ENCODE results near the gene PHC3. TPM values are rescaled to one million over a fixed set of nuclear protein-coding genes. Genes with fewer than 3 reads are reported as not detected.

The PHC3 gene
- total and polyA plus RNA-seq, 2 donors from 2014 or later: 3.6 to 85.6 TPM

DNA sequence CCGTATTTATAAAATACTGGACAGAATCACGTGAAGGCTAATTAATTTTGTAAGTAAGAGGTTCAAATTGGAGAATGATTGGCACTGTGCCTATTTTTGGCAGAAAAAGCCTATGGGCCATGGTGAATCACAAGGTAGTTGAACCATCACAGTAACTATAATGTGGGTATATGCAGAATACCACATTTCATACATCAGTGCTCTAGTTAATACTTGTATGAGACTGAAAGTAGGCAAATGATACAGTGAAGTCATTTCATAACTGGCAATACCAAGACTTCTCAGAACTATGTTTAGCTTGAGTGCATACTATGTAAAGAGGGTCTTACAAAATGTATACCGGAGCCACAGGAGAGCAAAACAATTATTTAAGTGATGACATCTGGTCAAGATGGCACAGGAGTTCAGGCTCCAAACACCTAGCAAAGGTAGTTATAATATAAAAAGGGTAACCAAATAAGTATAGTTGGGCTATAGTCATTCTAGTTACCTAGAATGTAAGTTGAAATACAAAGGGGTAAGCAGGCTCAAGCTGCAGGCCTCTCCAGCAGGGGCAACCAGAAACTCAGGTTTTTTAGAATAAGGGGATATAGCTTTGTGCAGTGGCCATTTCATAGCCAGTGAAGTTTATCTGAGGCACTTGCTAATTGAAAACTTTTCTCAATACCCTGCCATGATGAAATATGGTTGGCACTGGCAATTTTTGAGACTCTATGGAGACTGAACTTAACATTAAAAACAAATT, 124.7 kb downstream of the PHC3 start:
- Histone ChIP-seq H3K36me3 (ENCODE audit: control insufficient read depth in 2 of 3, insufficient read depth in 3 of 3, low read length in 3 of 3) (no peaks in the 10 kb centered on the region), H3K27me3 (ENCODE audit: control insufficient read depth, insufficient read depth, low read length) (no peaks in the 10 kb centered on the region), H3K27ac (ENCODE audit: low read depth in 2 of 2, low read length in 2 of 2) (no peak overlapping the region), H3K4me1 (ENCODE audit: control insufficient read depth in 2 of 3, insufficient read depth in 2 of 3, low read depth in 1 of 3, low read length in 3 of 3) (peaks cover 0 to 12% (median 0%) of the 10 kb centered on the region in 3 donors), H3K9ac (ENCODE audit: low read length in 3 of 3) (no peak overlapping the region), H3K9me3 (ENCODE audit: control insufficient read depth in 2 of 3, insufficient read depth in 1 of 3, low read length in 3 of 3) (no peaks in the 10 kb centered on the region), H3K4me3 (ENCODE audit: low read length in 3 of 3) (no peak overlapping the region)
- intact Hi-C loops (cut with DNase I): no loop called here
- no peak for TF ChIP-seq CTCF (IDR thresholded peaks at IDR 0.05; ENCODE audit: borderline replicate concordance, extremely low read depth, insufficient read depth)
- FAIRE-seq: no peak
- no peak for DNase-seq

DNA sequence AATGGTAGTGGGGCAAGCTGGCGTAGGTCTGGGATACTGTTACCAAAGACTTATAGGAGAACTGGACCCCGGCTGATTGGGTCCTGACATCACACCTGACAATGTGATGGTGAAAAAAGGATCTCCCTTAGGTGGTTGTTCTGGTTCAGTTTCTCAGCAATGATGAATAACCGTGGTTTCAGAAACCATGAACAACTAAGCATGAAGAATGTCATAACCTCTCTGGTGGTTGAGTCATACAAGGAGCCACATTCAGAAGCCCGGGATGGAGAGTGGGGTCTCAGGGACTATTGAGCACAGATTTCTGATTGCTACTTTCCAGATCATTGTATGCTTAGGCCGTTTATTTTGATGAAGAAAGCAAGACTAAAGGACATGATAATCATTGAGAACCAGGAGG, 126.3 kb downstream of the PHC3 start:
- TF ChIP-seq CTCF (IDR thresholded peaks at IDR 0.05; ENCODE audit: borderline replicate concordance, extremely low read depth, insufficient read depth): no peak
- no peak overlapping the region for H3K27ac ChIP-seq (ENCODE audit: low read depth in 2 of 2, low read length in 2 of 2)
- intact Hi-C loops (cut with DNase I): no loop called here
- FAIRE-seq (no peak), DNase-seq (no peak)
- H3K27me3 ChIP-seq (ENCODE audit: control insufficient read depth, insufficient read depth, low read length): no peaks in the 10 kb centered on the region
- no peaks in the 10 kb centered on the region for H3K9me3 ChIP-seq (ENCODE audit: control insufficient read depth in 2 of 3, insufficient read depth in 1 of 3, low read length in 3 of 3)
- peaks cover 0 to 17% (median 4%) of the 10 kb centered on the region in 3 donors for H3K4me1 ChIP-seq (ENCODE audit: control insufficient read depth in 2 of 3, insufficient read depth in 2 of 3, low read depth in 1 of 3, low read length in 3 of 3)
- H3K4me3 ChIP-seq (ENCODE audit: low read length in 3 of 3): no peak overlapping the region
- H3K9ac ChIP-seq (ENCODE audit: low read length in 3 of 3): no peak overlapping the region
- no peaks in the 10 kb centered on the region for H3K36me3 ChIP-seq (ENCODE audit: control insufficient read depth in 2 of 3, insufficient read depth in 3 of 3, low read length in 3 of 3)

GRCh38 chr3:170054204-170054603, 127.3 kb downstream of the PHC3 start:
- DNase-seq: no peak
- H3K9me3 ChIP-seq (ENCODE audit: control insufficient read depth in 2 of 3, insufficient read depth in 1 of 3, low read length in 3 of 3): no peaks in the 10 kb centered on the region
- H3K27ac ChIP-seq (ENCODE audit: low read depth in 2 of 2, low read length in 2 of 2): no peak overlapping the region
- H3K27me3 ChIP-seq (ENCODE audit: control insufficient read depth, insufficient read depth, low read length): no peaks in the 10 kb centered on the region
- FAIRE-seq: no peak
- intact Hi-C loops (cut with DNase I): no loop called here
- H3K4me1 ChIP-seq (ENCODE audit: control insufficient read depth in 2 of 3, insufficient read depth in 2 of 3, low read depth in 1 of 3, low read length in 3 of 3): peaks cover 0 to 24% (median 10%) of the 10 kb centered on the region in 3 donors
- H3K36me3 ChIP-seq (ENCODE audit: control insufficient read depth in 2 of 3, insufficient read depth in 3 of 3, low read length in 3 of 3): no peaks in the 10 kb centered on the region
- no peak overlapping the region for H3K4me3 ChIP-seq (ENCODE audit: low read length in 3 of 3)
- no peak for TF ChIP-seq CTCF (IDR thresholded peaks at IDR 0.05; ENCODE audit: borderline replicate concordance, extremely low read depth, insufficient read depth)
- H3K9ac ChIP-seq (ENCODE audit: low read length in 3 of 3): no peak overlapping the region

All from kidney (tissue), 14 donors.